ENCODE results near the gene PRR14.
"Not testable (repeated sequence)": the region's sequence is repeated elsewhere in the genome, so short reads cannot be mapped to it uniquely, and the experiment has no call there.

The PRR14 gene

GRCh38 chr16:30696646-30697045 is 45.9 kb downstream of the PRR14 start:
- DNase-seq, result not testable (repeated sequence)

GRCh38 chr16:30697264-30698138 is 46.7 kb downstream of the PRR14 start:
- peak in 1 of 2 experiments; percentile 22 for DNase-seq

- DNase-seq, result peak; percentile 92 to 98
Measured at GRCh38 chr16:30698139-30698815, 47.5 kb downstream of the PRR14 start.

GRCh38 chr16:30698816-30699614 is 48.3 kb downstream of the PRR14 start, which contains the start of gene SRCAP:
Gene SRCAP (plus strand): TSS chr16:30699171. CDS start chr16:30700825, 1,654 bp downstream.
- peak; percentile 62 to 88 for DNase-seq

- peak in 1 of 2 experiments; percentile 18 for DNase-seq
Measured at GRCh38 chr16:30699615-30700099, 48.9 kb downstream of the PRR14 start.

- DNase-seq, result no peak
Measured at GRCh38 chr16:30700491-30700890, 49.7 kb downstream of the PRR14 start.

- DNase-seq, result no peak
Measured at GRCh38 chr16:30700971-30701370, 50.2 kb downstream of the PRR14 start.

GRCh38 chr16:30703071-30703470 is 52.3 kb downstream of the PRR14 start:
- not testable (repeated sequence) for DNase-seq

GRCh38 chr16:30703971-30704370 is 53.2 kb downstream of the PRR14 start:
- no peak for DNase-seq

Measured in NCI-H526 (cell line).